Cerebellar nuclear complex (tissue), 1 donor: ENCODE data around the gene BCL2L2.
"Not testable (repeated sequence)": the region's sequence is repeated elsewhere in the genome, so short reads cannot be mapped to it uniquely, and the experiment has no call there.

Experiments
- DNase-seq, 2 experiments: peaks; one replicate each; lab custom pipeline; 2025; lab: John Stamatoyannopoulos, UW

BCL2L2 gene

GRCh38 chr14:23306412-23307145, at the start of gene BCL2L2:
TSS of gene BCL2L2 (plus strand) at chr14:23306833. CDS start at chr14:23307768, 935 bp downstream.
- DNase-seq, result peak in 1 of 2 experiments; percentile 24

- DNase-seq, result no peak
Measured at GRCh38 chr14:23258256-23258655, 48.4 kb upstream of the BCL2L2 start.

DNA sequence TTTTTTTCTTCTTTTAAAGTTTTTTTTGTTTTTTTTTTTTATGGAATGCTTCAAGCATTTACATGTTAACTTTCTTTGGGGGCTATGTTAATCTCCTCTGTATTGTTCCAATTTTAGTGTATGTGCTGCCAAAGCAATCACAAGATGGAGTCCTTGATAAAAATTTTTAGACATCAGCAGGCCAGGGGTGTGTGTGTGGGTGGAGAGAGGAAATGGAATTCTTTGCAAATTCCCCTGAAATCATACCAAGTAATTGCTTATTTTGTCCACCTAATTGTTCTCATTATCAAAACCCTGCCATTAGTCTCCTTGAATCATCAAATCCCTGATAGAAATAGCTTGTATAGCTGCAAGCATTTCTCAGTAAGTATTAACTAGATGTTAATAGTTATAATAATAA, 47.2 kb upstream of the BCL2L2 start:
- DNase-seq, result no peak

DNA sequence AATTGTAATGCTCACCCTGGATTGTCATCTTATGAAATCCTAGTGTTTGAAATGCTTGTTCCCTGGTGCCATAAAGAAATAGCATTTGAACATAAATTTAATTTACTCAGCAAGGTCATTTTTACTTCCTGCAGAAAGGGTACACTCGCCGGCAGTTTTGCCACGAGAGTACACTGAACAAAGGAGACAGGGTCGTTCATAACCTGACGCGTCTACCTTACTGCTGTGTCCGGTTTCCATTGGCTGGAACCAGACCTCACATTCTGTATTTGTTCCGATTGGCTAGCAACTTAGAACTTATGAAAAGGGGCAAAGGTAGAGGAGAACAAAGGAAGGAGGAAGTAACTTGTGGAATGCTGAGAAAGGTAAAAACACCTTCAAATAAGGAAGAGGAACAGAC, 45.8 kb upstream of the BCL2L2 start:
- not testable (repeated sequence) for DNase-seq

DNA sequence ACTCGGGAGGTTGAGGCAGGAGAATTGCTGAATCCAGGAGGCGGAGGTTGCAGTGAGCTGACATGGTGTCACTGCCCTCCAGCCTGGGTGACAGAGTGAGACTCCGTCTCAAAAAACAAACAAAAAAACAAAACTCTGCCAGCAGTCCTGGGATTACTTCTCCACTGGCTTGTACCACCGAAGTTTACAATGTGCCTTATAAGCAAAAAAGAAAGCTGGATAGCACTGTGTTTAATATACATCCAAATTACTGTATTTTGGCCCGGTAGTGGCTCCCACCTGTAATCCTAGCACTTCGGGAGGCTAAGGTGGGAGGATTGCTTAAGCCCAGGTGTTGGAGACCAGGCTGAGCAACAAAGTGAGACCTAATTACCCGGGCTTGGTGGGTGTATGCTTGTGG, 37.4 kb upstream of the BCL2L2 start:
- DNase-seq, result no peak

- no peak for DNase-seq
Measured at GRCh38 chr14:23275412-23275811, 31.2 kb upstream of the BCL2L2 start.

DNA sequence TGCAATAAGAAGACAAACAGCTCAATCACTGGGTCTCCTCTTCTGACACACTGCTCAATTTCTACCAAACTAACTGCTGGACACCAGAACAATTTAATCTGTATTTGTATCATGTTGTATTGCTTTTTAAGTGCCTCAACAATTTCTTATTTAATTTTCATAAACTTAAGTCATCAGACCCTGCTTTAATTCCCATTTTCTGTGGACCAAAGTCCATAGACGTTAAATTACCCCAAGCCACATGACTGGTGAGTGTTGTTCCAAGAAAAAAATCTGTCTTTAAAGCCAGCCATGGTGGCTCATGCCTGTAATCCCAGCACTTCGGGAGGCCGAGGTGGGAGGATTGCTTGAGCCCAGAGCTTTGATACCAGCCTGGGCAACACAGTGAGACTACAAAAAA, 29.4 kb upstream of the BCL2L2 start:
- DNase-seq, result no peak

- not testable (repeated sequence) for DNase-seq
Measured at GRCh38 chr14:23277928-23278327, 28.7 kb upstream of the BCL2L2 start.

GRCh38 chr14:23281247-23281646, 25.4 kb upstream of the BCL2L2 start:
- no peak for DNase-seq

GRCh38 chr14:23284654-23285529, 21.7 kb upstream of the BCL2L2 start:
- DNase-seq, result no peak

DNA sequence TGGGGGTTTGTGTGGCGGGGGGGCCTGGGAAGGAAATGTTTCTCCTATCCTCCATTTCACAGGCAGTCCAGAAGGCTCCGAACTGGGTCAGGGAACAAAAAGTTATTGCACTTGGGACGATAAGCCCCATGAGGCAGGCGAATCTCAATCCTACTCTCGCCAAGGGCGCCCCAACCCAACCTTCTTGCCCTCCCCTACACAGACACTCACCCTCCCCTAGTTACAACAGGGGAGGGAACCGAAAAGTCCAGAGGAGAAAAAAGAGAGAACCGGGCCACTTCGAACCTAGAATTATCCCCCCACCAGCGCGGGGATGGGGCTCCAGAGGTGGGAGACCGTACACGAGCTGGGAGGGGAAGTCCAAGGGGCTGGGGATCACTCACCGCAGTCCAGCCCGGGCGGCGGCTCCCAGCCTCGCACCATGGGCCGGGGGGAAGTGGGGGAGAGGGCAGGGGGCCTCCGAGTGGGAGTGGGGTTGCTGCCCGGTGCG, 21.1 kb upstream of the BCL2L2 start:
- DNase-seq, result no peak

GRCh38 chr14:23286020-23286901, 20.4 kb upstream of the BCL2L2 start, which contains the start of gene HOMEZ:
TSS of gene HOMEZ (minus strand) at chr14:23286132. CDS start at chr14:23285952, 180 bp downstream.
- peak; percentile 91 to 97 for DNase-seq

GRCh38 chr14:23286902-23287479, 19.6 kb upstream of the BCL2L2 start:
- no peak for DNase-seq

DNA sequence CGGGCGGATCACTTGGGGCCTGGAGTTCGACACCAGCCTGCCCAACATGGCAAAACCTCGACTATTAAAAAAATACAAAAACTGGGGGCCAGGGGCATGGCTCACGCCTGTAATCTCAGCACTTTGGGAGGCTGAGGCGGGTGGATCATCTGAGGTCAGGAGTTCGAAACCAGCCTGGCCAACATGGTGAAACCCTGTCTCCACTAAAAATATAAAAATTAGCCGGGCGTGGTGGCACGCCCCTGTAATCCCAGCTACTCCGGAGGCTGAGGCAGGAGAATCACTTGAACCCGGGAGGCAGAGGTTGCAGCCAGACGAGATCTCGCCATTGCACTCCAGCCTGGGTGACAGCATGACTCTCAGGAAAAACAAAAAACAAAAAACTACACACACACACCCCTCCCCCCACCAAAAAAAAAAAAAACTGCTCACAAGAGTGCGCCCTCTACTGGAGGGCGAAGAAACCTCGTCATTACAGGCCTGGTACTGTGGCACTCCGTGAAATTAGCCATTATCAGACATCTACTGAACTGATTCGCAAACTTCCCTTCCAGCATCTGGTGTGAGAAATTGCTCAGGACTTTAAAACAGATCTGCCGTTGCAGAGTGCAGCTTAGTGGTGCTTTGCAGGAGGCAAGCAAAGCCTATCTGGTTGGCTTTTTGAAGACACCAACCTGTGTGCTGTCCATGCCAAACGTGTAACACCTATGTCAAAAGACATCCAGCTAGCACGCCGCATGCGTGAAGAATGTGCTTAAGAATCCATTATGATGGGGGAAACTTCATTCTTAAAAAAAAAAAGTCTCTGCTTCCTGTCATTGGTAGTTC, 11.7 kb upstream of the BCL2L2 start:
- no peak for DNase-seq

DNA sequence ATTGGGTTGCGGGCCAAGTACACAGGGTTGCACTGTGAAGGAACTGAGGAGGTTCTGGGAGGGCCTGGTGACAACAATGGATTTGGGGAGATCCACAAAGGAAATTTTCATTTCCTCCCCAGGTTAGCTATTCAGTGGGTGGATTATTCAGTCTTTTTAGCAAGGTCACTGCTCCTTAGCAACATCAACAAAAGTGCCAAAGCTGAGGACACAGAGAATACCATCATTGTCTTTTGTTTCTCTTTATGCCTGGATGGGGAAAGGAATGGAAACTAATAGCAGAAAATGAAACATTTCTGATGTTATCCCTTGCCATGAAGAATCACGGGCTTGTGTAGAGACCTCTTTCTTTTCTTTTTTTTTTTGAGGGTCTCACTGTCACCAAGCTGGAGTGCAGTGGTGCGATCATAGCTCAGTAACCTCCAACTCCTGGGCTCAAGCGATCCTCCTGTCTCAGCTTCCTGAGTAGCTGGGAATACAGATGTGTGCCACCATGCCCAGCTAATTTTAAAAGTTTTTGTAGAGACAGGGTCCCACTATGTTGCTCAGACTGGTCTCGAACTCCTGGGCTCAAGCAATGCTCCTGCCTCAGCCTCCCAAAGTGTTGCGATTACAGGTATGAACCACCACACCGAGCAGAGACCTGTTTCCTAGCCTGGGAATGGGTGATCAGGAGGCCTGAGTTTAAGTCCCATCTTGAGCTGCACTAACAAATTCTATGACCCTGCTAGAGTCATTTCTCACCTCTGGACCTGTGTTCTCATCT, 10.4 kb upstream of the BCL2L2 start:
- DNase-seq, result no peak

DNA sequence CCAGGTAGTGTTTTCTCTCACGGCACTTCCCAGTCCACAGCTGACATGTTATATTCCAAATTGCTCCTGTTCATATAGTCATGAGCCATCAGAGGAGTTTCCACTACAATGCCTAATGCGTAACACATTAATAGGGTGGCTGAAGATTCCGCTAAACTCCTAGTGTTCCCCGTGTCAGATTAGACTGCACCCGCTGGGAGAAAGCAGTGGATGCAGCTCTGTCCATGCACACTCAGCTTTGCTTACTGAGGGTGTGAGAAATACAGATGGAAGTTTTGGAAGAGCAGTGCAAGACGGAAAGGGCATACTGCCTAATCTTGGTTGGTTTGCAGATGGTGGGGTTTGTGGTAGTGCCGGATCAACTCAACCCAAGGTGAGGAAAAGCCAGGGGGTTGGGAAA, 9.5 kb upstream of the BCL2L2 start:
- no peak for DNase-seq

DNA sequence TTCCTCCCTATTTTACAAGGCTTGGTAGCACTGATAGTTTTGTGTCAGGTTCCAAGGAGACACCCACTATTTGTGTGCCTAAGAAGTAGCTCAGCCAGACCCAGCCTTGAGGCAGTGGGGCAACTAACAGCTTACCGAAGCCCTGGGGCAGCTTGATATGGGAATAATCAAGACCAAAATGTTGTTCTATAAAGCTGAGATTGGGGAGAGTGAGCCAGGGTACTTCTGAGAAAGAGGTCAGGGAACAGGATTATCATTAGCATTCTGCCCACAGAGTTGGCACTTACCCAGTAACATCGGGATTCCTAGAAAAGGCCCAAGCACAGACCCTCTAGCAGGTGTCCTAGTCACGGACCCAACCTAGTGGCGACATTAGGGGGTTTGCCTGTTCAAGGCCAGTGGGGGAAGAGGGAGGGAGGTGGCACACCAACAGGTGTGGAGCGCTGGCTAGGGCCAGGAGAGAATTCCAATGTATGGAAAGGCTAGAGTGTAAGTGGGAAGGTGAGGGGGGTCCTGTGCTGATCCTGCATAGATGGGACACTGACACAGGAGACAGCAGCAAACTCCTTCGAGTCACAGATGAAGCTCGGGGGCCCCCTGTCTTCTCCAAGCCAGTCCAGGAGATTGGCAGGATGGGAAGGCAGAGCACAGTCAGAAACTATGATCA, 8.9 kb upstream of the BCL2L2 start:
- no peak for DNase-seq

GRCh38 chr14:23299211-23299957, 7.2 kb upstream of the BCL2L2 start:
- DNase-seq, result no peak
